ENCODE results near the gene CACNA1G. TPM values are rescaled to one million over a fixed set of nuclear protein-coding genes. Genes with fewer than 3 reads are reported as not detected.

Gene CACNA1G
- polyA plus RNA-seq, 1 donor from 2014 or later = 10.9 TPM

DNA sequence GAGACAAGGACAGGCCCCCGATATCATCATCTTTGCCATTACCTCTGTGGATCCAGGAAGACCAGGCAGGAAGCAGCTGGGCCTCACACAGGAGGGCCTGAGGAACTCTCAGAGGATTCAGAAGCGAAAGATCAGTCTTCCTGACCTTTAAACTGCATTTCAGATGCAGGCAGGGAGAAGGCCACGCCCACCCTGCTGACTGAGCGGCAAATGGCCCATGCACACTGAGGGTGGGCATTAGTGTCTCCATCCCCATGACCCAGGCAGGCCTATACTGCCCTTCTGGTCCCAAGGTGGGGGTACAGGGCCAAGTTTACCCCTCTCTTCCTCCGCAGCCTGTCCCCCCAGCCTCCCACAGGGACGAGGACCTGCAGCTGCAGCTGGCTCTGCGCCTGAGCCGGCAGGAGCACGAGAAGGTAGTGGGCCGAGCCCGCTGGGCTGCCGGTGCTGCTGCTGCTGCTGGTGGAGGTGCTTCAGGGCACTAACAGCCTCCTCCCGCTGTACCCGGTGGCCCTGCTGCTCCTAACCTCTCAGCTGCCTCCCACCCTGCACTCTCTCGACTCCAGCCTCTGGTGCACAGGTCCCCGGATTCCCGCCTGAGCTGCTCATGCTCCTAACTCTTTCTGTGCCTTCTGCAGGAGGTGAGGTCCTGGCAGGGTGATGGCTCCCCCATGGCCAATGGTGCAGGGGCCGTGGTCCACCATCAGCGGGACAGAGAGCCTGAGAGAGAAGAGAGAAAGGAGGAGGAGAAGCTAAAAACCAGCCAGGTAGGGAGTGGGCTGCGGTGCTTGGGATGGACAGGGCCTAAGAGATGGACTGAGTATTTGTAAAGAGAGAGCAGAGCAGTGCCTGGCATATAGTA lies 21.7 kb upstream of the CACNA1G start:
- H3K27me3 ChIP-seq (ENCODE audit: insufficient read depth, low read depth, low read length) = peaks cover 6% of the 10 kb centered on the region
- no peaks in the 10 kb centered on the region for H3K36me3 ChIP-seq (ENCODE audit: insufficient read depth, low read length)
- H3K27ac ChIP-seq (ENCODE audit: low read length) = no peak overlapping the region
- no peak overlapping the region for H3K9ac ChIP-seq (ENCODE audit: low read length)
- H3F3A ChIP-seq (ENCODE audit: insufficient read depth, low read length, poor library complexity, severe bottlenecking) = no peaks in the 10 kb centered on the region
- no peak overlapping the region for H3K4me3 ChIP-seq (ENCODE audit: low read length)
- H2AFZ ChIP-seq (ENCODE audit: low read depth, low read length) = no peak overlapping the region
- H3K79me2 ChIP-seq (replicated peaks; ENCODE audit: insufficient read depth, low read length) = no peaks in the 10 kb centered on the region
- H4K20me1 ChIP-seq (ENCODE audit: insufficient read depth) = no peaks in the 10 kb centered on the region
- TF ChIP-seq SMC3 (conservative IDR thresholded peaks at IDR 0.05; ENCODE audit: poor library complexity) = no peak
- H3K4me2 ChIP-seq (ENCODE audit: low read length) = no peak overlapping the region
- no peaks in the 10 kb centered on the region for H3K9me3 ChIP-seq (ENCODE audit: low read length)
- H3K9me2 ChIP-seq (ENCODE audit: insufficient read depth, low read length) = no peaks in the 10 kb centered on the region

DNA sequence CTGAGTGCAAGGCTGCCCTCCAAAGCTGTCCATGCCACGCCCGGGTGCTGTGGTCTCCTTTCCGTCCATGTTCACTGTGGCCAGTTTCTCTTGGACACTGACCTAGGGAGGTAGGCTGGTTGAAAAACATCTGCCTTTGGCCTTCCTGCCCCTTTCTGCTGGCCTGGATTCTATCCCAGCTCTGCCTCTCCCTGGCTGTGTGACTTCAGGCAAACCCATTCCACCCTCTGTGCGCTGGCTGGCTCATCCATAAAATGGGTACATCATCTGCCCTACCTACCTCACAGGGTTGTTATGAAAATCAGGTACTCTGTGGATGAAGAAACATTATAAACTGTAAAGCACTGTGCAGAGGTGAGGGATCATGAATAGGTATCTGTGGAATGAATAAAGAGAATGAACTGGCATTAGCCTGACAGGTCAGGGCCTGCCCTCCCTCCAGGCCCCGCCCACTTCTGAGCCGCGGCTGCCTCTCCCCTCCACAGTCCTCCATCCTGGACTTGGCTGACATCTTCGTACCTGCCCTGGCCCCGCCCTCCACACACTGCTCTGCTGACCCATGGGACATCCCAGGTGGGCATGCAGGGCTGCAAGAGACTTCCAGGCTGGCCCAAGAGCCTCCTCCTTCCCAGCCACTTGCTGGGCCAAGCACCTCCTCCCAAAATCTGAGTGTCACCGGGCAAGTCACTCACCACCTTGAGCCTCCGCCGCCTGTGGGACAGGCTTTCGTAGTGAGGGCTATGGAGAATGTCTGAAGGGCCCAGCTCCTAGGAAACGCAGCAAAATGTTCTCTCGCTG lies 20.6 kb upstream of the CACNA1G start:
- no peak for TF ChIP-seq MXI1 (conservative IDR thresholded peaks at IDR 0.05; ENCODE audit: poor library complexity, severe bottlenecking)
- TF ChIP-seq, protein P1, sequence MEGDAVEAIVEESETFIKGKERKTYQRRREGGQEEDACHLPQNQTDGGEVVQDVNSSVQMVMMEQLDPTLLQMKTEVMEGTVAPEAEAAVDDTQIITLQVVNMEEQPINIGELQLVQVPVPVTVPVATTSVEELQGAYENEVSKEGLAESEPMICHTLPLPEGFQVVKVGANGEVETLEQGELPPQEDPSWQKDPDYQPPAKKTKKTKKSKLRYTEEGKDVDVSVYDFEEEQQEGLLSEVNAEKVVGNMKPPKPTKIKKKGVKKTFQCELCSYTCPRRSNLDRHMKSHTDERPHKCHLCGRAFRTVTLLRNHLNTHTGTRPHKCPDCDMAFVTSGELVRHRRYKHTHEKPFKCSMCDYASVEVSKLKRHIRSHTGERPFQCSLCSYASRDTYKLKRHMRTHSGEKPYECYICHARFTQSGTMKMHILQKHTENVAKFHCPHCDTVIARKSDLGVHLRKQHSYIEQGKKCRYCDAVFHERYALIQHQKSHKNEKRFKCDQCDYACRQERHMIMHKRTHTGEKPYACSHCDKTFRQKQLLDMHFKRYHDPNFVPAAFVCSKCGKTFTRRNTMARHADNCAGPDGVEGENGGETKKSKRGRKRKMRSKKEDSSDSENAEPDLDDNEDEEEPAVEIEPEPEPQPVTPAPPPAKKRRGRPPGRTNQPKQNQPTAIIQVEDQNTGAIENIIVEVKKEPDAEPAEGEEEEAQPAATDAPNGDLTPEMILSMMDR (IDR thresholded peaks at IDR 0.05; ENCODE audit: poor library complexity, severe bottlenecking) = no peak
- TF ChIP-seq, protein P2, sequence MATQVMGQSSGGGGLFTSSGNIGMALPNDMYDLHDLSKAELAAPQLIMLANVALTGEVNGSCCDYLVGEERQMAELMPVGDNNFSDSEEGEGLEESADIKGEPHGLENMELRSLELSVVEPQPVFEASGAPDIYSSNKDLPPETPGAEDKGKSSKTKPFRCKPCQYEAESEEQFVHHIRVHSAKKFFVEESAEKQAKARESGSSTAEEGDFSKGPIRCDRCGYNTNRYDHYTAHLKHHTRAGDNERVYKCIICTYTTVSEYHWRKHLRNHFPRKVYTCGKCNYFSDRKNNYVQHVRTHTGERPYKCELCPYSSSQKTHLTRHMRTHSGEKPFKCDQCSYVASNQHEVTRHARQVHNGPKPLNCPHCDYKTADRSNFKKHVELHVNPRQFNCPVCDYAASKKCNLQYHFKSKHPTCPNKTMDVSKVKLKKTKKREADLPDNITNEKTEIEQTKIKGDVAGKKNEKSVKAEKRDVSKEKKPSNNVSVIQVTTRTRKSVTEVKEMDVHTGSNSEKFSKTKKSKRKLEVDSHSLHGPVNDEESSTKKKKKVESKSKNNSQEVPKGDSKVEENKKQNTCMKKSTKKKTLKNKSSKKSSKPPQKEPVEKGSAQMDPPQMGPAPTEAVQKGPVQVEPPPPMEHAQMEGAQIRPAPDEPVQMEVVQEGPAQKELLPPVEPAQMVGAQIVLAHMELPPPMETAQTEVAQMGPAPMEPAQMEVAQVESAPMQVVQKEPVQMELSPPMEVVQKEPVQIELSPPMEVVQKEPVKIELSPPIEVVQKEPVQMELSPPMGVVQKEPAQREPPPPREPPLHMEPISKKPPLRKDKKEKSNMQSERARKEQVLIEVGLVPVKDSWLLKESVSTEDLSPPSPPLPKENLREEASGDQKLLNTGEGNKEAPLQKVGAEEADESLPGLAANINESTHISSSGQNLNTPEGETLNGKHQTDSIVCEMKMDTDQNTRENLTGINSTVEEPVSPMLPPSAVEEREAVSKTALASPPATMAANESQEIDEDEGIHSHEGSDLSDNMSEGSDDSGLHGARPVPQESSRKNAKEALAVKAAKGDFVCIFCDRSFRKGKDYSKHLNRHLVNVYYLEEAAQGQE (IDR thresholded peaks at IDR 0.05; ENCODE audit: borderline replicate concordance) = no peak
- no peak for TF ChIP-seq TAF1 (IDR thresholded peaks at IDR 0.05; ENCODE audit: low read depth)
- no peak for TF ChIP-seq POLR2AphosphoS5 (IDR thresholded peaks at IDR 0.05)
- no peak for TF ChIP-seq RAD21 (conservative IDR thresholded peaks at IDR 0.05)
- TF ChIP-seq SMC3 (conservative IDR thresholded peaks at IDR 0.05; ENCODE audit: poor library complexity) = no peak
- no peak for TF ChIP-seq EZH2 (IDR thresholded peaks at IDR 0.05; ENCODE audit: borderline replicate concordance, insufficient read depth, low read length, poor library complexity, severe bottlenecking)
- no peak for TF ChIP-seq EP300 (conservative IDR thresholded peaks at IDR 0.05; ENCODE audit: poor library complexity, severe bottlenecking)
- Histone ChIP-seq H2AFZ (ENCODE audit: low read depth, low read length) (no peak overlapping the region), H3K4me2 (ENCODE audit: low read length) (no peak overlapping the region), H3F3A (ENCODE audit: insufficient read depth, low read length, poor library complexity, severe bottlenecking) (no peaks in the 10 kb centered on the region), H3K9ac (ENCODE audit: low read length) (no peak overlapping the region), H3K4me3 (ENCODE audit: low read length) (no peak overlapping the region), H3K79me2 (replicated peaks; ENCODE audit: insufficient read depth, low read length) (no peaks in the 10 kb centered on the region), H3K36me3 (ENCODE audit: insufficient read depth, low read length) (no peaks in the 10 kb centered on the region), H4K20me1 (ENCODE audit: insufficient read depth) (no peaks in the 10 kb centered on the region), H3K9me3 (ENCODE audit: low read length) (no peaks in the 10 kb centered on the region), H3K27ac (ENCODE audit: low read length) (no peak overlapping the region), H3K9me2 (ENCODE audit: insufficient read depth, low read length) (no peaks in the 10 kb centered on the region), H3K27me3 (ENCODE audit: insufficient read depth, low read depth, low read length) (no peaks in the 10 kb centered on the region)

Data from neural cell (in vitro differentiated cells).